GM12801 (cell line): ENCODE results near the gene CPA4.

Experiments used
- CTCF ChIP-seq: IDR thresholded peaks from one replicate; pipeline ENCODE4 v1.5.1; 2011; ENCODE audit warnings: control low read depth; ENCODE audit not compliant: insufficient read length; ENCODE audit errors: extremely low read depth

CPA4 gene

GRCh38 chr7:130353196-130353595, 60.2 kb downstream of the CPA4 start:
- no peak for TF ChIP-seq CTCF

DNA sequence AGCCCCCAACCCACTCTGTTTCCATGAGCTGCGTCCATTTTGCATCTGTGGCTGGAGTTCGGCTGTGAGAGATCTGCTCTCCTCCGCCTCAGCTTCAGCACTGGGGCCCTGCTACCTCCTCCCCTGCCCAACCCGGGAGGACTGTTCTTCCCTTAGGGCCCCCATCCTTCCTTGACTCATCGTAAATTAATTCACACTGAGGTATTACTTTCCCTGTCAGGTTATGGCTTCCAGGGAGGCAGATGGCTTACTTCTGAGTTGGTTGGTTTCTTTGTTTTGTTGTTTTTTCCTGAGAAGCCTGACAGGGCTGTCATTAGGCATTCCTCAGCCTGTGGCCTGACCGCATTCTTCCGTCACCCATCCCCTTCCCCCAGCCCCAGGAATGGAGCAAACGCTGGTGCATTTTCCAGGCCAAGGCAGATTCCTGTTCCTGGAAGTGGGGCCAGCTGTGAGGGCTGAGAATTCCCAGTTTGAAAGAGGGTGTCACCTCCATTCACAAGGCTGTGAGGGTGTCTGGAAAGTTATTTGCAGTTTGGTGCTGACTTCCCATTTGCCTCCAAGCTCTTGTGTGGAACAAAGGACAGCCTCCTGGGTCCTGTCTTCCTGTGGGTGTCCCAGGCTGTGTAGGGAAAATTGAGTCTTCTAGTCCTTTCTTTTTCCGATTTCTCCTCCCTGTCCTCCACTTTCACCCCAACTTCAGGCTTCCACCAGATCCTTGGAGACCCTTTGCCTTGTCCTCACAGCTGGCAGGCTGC, 63.3 kb downstream of the CPA4 start:
- TF ChIP-seq CTCF: no peak

- no peak for TF ChIP-seq CTCF
These were observed 64.1 kb downstream of the CPA4 start for GRCh38 chr7:130356876-130357611.

GRCh38 chr7:130358471-130358870, 65.5 kb downstream of the CPA4 start:
- no peak for TF ChIP-seq CTCF

- no peak for TF ChIP-seq CTCF
These were observed 66.4 kb downstream of the CPA4 start for GRCh38 chr7:130359276-130359857.

DNA sequence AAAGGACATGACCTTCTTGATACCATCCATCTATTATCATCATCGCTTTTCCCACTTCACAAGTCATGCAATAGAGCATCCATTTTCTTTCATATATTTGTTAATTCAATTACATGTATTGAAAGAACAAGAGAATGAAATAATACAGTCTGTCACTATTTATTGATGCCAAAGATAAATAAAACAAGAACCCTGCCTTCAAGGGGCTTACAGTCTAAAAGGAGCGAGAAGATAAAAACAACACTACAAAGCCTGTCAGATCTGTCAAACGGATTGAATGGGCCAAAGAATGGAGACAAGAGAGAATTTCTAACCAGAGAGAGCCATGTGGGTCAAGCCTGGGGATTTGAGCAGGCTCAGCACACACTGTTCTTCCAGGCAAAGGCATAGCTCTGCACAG, 67.6 kb downstream of the CPA4 start:
- no peak for TF ChIP-seq CTCF

DNA sequence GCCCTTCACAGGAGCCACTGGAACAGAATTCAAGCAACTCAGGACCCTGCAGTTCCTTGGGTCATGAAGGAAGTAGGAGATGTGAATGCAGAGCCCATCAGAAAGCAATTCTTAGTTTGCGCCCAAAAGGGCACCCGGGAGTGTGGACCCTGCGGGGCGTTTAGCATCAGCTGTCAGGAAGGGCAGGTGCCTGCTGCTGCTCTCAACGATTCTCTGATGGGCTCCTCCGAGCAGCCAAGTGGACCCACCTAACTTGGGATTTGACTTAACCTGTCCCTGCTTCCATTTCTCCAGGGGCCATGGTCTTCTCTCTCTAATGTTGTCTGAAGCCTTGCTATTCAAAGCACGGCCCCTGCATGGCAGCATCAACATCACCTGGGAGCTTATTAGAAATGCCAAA, 68.7 kb downstream of the CPA4 start:
- TF ChIP-seq CTCF: no peak
